GM18508 (cell line): Measurements from ENCODE around the gene MYH8.

ENCODE experiments used
- ATAC-seq: cut with Tn5 transposase; IDR thresholded peaks from one replicate; pipeline ENCODE4 v1.9.1; 2021; ENCODE audit warnings: moderate number of reproducible peaks; ENCODE audit not compliant: insufficient read depth, unreplicated experiment

The MYH8 gene

DNA sequence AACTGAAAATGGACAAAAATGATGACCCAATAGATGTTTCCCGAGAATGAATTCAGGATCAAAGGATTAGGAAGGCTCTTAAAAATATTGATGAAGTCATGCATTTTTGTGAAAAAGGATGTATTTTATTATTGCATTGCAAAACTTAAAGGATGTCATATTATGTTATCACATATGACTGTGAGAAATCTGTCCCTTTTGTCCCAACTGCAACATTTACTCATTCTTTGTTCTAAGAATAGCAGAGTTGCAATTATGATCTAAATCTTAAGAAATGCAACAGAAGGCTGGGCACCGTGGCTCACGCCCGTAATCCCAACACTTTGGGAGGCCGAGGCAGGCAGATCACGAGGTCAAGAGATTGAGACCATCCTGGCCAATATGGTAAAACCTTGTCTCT is 35.9 kb downstream of the MYH8 start:
- ATAC-seq = no peak

DNA sequence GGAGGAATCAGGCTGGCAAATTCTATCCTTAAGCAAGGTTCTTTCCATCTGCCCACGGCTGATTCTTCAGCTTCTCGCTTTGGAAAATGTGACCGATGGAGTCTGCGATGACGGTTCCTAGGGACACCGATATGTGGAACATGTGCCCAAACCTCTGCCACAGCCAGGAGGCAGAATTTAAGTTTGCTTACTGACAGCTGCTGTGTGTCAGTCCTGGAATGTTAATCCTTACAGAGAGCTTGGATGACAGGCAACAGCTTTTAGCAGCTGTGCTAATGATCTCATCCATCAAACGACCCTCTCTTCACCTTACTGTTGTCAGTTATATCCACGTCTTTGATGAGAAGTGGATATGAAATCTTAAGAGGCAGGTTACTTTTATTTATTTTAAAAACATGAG is 37.6 kb downstream of the MYH8 start:
- ATAC-seq = no peak

DNA sequence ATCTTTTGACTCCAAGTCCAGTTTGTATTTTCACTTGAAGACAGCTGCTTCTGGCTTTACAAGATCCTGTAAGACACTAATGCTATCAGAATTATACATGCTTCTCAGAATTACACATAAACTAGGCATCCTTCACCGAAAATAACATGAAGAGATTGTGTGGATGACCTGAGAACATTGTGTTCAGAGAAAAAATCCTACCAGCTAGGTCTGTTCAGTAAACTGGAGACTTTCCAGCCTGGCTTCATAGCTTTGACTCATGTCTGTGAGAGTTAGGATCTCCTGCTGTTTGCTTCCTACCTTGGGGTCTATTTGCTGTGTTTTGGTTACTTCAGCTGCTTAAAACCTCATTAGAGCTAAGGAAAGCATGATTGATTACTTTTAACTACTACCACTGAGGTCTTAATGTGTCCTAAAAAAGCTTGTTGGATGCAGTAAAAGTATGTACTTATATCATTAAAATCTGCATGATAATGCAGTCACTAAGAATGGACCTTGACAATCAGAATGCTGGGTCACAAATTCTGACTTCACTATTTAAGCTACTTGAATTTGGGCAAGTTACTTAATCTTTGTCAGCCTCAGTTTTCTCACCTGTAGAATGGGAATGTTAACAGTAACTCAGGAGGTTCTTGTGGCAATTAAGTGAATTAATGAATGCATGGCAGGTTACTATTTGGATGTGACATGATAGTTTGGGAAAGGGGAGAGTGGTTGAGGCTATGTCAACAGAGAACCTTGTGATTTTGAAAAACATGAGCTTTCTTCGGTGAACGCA is 40.9 kb downstream of the MYH8 start:
- no peak for ATAC-seq

DNA sequence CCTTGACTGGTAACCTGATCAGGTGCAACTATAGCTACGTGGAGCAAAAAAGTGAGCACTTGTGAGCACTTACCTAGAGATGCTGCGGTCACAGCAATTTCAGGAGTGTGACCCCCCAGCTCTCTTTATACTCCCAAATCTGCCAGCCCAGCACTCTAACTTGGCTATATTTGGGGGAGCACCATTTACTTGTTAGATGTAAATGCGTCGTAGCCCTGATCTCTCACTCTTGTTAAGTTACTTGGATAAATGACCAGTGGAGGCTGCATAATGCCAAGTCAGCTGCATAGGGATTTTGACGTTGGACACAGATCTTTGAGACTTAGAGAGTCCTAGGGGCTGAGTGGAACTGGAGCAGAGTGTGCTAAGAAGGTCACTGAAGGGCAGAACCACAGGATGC is 48.8 kb downstream of the MYH8 start, which contains the start of gene MYH13:
Gene MYH13 (minus strand): TSS at position 101 of the 400 bp plus-strand sequence. CDS start 8,476 bp downstream, outside the sequence.
- no peak for ATAC-seq

DNA sequence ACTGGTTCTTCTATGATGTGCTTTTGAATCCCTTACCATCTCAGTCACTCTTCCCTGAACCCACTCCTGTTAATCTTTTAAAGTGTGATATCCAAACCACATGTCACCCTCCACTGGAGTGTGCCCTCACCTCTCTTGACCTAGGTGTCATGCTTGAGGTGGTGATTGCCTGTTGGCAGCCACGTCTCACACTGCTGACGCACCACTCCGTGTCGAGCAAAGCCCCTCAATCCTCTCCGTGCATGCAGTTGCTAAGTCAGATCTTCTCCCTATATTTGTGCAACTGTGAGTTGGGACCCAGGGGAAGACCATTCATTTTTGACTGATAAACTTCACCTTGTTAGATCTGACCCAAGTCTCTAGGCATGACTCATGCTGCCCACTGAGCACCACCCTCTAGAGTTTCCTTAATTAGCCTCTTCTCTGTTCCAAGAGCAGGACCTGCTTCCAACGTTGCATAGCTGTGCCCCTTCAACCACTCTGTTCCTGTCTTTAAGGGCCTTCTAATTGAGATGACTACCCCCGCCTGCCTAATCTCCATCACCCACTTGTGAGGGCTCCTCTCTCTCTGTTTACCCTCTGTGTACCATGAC is 51.6 kb downstream of the MYH8 start:
- no peak for ATAC-seq

DNA sequence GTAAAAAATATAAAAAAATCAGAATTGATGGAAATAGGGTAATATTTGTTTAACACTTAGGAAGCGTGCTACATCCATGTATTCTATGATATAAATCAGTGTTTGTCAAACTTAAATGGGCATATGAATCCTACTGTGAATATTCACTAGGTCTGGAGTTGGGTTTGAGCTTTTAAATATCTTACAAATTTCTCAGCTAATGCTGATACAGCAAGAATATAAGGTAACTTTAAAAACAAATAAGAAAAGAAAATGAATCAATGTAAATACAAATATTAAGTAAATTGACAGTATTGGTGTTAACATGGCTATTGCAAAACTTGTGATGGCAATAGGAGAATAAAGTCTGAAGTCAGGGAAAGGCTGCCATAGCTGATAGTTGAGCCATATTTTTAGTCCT is 52.5 kb downstream of the MYH8 start:
- no peak for ATAC-seq

DNA sequence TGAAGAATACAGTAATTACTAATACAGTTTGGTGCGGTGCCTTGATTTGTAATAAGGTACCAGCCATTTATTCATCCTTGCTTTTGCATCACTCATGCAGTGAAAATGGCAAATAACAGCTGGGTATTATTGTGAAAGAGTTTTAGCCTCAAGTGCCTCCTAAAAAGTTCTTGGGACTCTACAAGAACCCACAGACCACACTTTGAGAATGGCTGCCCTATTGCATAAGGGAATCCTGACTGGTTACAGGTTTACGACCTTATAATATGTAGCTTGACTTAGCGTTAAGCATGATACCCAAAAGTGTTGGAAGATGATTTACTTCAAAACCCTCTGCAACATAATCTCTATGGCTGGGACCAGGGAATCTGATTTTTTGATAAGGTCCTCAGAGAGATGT is 53.2 kb downstream of the MYH8 start:
- no peak for ATAC-seq

DNA sequence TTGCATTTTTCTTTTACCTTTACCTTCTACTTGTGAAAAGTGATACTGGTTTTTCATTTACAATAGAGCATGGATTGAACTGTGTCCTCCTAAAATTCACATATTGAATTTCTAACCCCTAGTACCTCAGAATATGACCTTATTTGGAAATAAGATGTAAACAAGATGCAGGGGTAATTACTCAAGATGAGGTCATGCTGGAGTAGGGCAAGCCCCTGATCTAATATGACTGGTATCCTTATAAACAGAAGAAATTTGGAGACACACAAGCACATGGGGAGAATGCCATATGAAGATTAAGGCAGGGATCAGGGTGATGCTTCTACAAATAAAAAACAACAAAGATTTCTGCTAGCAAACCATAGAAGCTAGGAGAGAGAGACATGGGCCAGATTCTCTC is 61.2 kb downstream of the MYH8 start:
- ATAC-seq = no peak

DNA sequence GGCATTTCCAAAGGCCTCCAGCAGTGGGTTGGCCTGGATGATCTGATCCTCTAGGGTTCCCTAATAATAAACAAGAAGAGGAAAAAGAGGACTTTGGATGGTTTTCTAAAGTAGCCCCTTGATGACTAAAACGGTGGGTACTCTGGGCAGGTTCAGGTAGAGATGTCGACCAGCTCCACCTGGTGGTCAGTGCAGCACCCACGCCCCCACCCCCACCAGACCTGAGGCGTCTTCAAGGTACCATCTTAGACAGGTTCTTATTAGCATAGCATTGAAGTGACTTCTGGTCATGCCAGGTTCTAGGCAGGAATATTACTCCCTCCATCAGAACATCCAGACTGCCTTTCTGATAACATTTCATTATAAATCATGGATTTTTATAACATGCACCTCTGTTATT is 64.0 kb downstream of the MYH8 start:
- ATAC-seq = no peak

DNA sequence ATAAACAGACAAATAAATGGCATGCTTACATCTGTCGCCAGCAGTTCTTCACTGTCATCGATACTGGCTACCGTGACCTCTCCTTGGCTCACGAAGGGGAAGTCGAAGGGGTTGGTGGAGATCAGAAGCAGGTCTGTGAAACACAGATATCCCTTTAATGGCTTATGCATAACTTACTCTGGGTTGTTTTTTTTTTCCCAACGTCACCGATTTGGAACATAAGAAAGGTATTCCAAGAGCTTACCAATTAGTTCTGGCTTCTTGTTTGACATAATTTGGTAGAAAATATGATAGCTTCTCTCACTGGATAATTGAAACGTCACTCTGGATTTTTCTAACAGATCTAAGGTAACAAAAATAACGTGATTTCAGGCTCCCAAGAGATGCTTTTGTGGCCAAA is 67.1 kb downstream of the MYH8 start:
- ATAC-seq = no peak

DNA sequence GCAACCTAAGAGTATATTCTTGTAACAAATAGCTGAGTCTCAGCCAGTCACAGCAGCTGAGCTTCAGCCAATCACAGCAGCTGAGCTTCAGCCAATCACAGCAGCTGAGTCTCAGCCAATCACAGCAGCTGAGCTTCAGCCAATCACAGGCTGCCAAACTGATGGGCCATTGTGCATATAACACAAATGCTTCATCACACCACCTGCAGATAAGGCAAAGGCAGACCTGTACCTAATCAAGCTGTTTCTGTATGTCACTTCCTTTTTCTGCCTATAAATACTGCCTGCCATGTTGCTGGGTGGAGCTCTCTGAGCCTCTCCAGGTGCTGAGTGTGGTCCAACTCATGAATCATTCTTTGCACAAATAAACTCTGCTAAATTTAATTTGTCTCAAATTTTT is 68.9 kb downstream of the MYH8 start:
- no peak for ATAC-seq

DNA sequence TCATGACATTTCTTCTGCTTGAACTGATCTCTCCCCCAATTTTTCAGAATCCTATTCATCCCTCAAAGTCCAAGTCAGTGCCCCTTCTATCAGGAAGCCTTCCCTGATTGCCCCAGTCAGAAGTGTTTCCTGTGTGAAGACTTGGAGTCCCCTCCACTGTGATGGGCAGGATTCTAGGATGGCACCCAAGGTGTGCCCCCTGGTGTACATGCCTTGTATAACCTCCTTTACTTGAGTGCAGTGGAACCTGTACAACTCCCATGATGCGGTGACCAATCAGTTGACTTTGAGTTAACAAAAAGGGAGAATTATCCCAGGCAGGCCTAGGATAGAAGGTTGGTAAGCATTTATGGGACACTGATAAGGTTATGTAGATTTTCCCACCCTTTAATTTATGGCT is 72.3 kb downstream of the MYH8 start:
- no peak for ATAC-seq

DNA sequence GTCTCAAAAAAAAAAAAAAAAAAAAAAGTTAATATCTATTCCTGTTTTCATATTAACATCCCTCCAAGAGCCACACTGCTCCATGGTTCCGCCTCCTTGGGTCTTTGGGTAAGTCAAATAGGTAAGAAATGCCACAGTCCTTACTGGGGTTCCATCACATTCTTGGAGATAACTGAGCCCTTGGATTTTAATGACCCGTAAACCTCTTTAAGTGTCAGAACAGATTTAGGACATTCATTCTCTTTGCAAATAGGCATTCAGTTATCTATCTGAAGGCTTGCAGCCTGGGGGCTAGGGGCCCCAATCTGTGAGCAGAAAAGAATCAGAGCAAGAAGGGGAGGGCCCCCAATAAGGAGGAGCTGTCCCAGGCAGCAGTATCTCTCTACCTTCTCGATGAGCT is 76.9 kb downstream of the MYH8 start:
- no peak for ATAC-seq
